Neural cell (in vitro differentiated cells): Measurements from ENCODE around the gene CREB3L1.

ENCODE experiments used
- POLR2AphosphoS5 ChIP-seq: IDR thresholded peaks from 2 replicates; pipeline ENCODE4 v1.6.1; 2012
- TAF1 ChIP-seq: IDR thresholded peaks from 2 replicates; pipeline ENCODE4 v1.6.1; 2012; ENCODE audit warnings: low read depth

- TF ChIP-seq POLR2AphosphoS5 (no peak), TAF1 (no peak)
Measured at GRCh38 chr11:46286789-46287188, 9.3 kb downstream of the CREB3L1 start.
